Sigmoid colon (tissue), 7 donors: ENCODE data around the gene ARL17B. TPM values are rescaled to one million over a fixed set of nuclear protein-coding genes. Genes with fewer than 3 reads are reported as not detected.
"Not testable (repeated sequence)": the region's sequence is repeated elsewhere in the genome, so short reads cannot be mapped to it uniquely, and the experiment has no call there.

Source experiments
- DNase-seq: peaks from one replicate; pipeline ENCODE4 v3.0.0-alpha.2; 2019
- H3K27ac ChIP-seq, 4 donors: fragments of 200-600 bp; sonication (generic); one replicate each; pipeline ENCODE4 v1.5.1; 2016 to 2019; ENCODE audit warnings: mild to moderate bottlenecking in 1 of 4
- H3K27me3 ChIP-seq, 3 donors: fragments of 200-600 bp; sonication (generic); one replicate each; pipeline ENCODE4 v1.5.1; 2019; ENCODE audit warnings: mild to moderate bottlenecking in 1 of 3
- H3K36me3 ChIP-seq, 4 donors: fragments of 200-600 bp; sonication (generic); one replicate each; pipeline ENCODE4 v1.5.1; 2016 to 2019
- H3K4me1 ChIP-seq, 4 donors: fragments of 200-600 bp; sonication (generic); one replicate each; pipeline ENCODE4 v1.5.1; 2017 to 2019
- H3K4me3 ChIP-seq, 4 donors: fragments of 200-600 bp; sonication (generic); one replicate each; pipeline ENCODE4 v1.5.1; 2017 to 2019; ENCODE audit warnings: mild to moderate bottlenecking in 2 of 4, moderate library complexity in 1 of 4
- H3K9me3 ChIP-seq, 4 donors: fragments of 200-600 bp in 3 of 4; sonication (generic) in 3 of 4; one replicate each; pipeline versions ENCODE4 v1.5.1 to v1.6.1; 2013 to 2019
- EP300 ChIP-seq, 4 donors: sonication (generic); formaldehyde crosslinking; IDR thresholded peaks; one replicate each; pipeline ENCODE4 v1.6.1; 2017; ENCODE audit warnings: antibody characterized with exemption in 4 of 4
- POLR2A ChIP-seq, 2 donors: fragments of 450-650 bp; IDR thresholded peaks; one replicate each; pipeline ENCODE4 v1.6.1; 2016; ENCODE audit warnings: antibody characterized with exemption in 2 of 2, mild to moderate bottlenecking in 2 of 2, moderate library complexity in 2 of 2
- POLR2AphosphoS5 ChIP-seq, 4 donors: sonication (generic); formaldehyde crosslinking; IDR thresholded peaks; one replicate each; pipeline ENCODE4 v1.6.1; 2017; ENCODE audit warnings: antibody characterized with exemption in 4 of 4
- WGBS, 2 donors: extraction: QIAGEN DNeasy Blood & Tissue Kit; methylation state at CpG; one replicate each; pipeline ENCODE4 v1.1.7; 2013; 5-methylcytosine and 5-hydroxymethylcytosine counted together
- intact Hi-C: fragments of 100-400 bp; cut with DNase I; formaldehyde crosslinking; loops from one replicate; pipeline ENCODE4 v1.15.1; 2023
- polyA plus RNA-seq, 3 donors: library from polyadenylated mRNA; stranded (reverse); fragments of 200-250 nt; gene quantifications; one replicate each; pipeline ENCODE4 v1.2.3, GENCODE V29; 2013
- total RNA-seq, 4 donors: library from RNA; depleted of rRNA; stranded (reverse); fragments of >200 nt; gene quantifications; one replicate each; pipeline ENCODE4 v1.1.0, GENCODE V29; 2016
- TF ChIP-seq, protein P1 (sequence below), 4 experiments: fragments of 450-650 bp in 3 of 4; fragments of 200-600 bp in 1 of 4; IDR thresholded peaks; one replicate each; pipeline ENCODE4 v1.5.1; 2016 to 2019; ENCODE audit warnings: antibody characterized with exemption in 4 of 4, mild to moderate bottlenecking in 3 of 4, moderate library complexity in 2 of 4
- donor health status: healthy with polysubstance abuse.
- donor health status: Bipolar disorder and iron deficiency.
- donor health status: healthy.

ARL17B gene
- total and polyA plus RNA-seq, 7 donors: 6.0 to 29.6 (median 11.2) TPM

DNA sequence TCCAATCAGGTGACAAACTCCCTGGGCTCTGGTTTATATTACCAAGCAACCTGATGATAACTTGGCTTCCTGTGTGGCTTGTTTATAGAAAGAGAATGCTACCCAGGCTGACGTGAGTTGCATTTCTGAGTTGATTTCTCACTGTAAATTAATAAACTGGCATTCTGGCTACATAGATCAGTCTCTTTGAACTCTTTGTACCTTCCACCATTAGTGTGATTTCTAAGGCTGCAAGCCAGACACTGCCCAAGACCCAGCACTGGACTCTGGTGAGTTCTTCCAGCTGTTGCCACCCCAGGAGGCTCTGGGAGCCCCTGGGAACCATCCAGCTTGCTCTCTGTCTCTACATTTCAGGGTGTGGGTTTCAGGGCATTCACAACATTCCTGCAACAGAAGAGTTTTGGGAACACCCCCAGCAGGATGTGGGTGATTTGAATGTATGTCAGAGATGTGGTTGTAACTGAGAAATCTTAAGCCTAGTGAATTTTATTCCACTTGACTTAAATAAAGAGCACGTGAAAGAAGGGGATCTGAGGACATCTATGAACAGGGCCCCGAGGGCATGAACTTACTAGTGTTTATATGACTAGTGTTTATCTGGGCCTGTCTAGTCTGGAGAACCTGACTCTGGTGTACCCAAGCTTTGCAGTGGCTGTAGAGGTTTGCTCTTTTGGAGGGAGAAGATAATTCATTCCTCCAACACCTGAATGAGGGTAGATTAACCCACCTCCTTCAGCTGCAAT lies 96.9 kb downstream of the ARL17B start:
- DNase-seq: no peak

GRCh38 chr17:46262271-46262670 lies 99.3 kb downstream of the ARL17B start:
- no peaks in the 10 kb centered on the region for H3K27me3 ChIP-seq
- no peak overlapping the region for H3K27ac ChIP-seq
- no peak for DNase-seq
- H3K9me3 ChIP-seq: no peaks in the 10 kb centered on the region
- peaks cover 0 to 15% (median 12%) of the 10 kb centered on the region in 4 donors for H3K4me1 ChIP-seq
- TF ChIP-seq, protein P1, sequence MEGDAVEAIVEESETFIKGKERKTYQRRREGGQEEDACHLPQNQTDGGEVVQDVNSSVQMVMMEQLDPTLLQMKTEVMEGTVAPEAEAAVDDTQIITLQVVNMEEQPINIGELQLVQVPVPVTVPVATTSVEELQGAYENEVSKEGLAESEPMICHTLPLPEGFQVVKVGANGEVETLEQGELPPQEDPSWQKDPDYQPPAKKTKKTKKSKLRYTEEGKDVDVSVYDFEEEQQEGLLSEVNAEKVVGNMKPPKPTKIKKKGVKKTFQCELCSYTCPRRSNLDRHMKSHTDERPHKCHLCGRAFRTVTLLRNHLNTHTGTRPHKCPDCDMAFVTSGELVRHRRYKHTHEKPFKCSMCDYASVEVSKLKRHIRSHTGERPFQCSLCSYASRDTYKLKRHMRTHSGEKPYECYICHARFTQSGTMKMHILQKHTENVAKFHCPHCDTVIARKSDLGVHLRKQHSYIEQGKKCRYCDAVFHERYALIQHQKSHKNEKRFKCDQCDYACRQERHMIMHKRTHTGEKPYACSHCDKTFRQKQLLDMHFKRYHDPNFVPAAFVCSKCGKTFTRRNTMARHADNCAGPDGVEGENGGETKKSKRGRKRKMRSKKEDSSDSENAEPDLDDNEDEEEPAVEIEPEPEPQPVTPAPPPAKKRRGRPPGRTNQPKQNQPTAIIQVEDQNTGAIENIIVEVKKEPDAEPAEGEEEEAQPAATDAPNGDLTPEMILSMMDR (IDR thresholded peaks at IDR 0.05): no peak
- TF ChIP-seq EP300 (IDR thresholded peaks at IDR 0.05) (no peak), POLR2AphosphoS5 (IDR thresholded peaks at IDR 0.05) (no peak), POLR2A (IDR thresholded peaks at IDR 0.05) (no peak)
- 94 to 95% methylated on average over 8 of the region's 8 CpGs for WGBS, 2 donors
- intact Hi-C loops: loop anchor here (10.0 kb wide), 1 partner anchor 67 kb away; the partner anchor contains the start of gene KANSL1
- H3K36me3 ChIP-seq: no peaks in the 10 kb centered on the region
- H3K4me3 ChIP-seq: no peak overlapping the region

More for the DNA sequence above, 96.9 kb downstream of the ARL17B start:
- Histone ChIP-seq H3K4me3 (no peak overlapping the region), H3K36me3 (no peaks in the 10 kb centered on the region), H3K27ac (peak overlapping the region in 3 of 4 donors; percentile 40 to 96 (median 62)), H3K27me3 (no peaks in the 10 kb centered on the region), H3K4me1 (peaks cover 0 to 19% (median 15%) of the 10 kb centered on the region in 4 donors), H3K9me3 (no peaks in the 10 kb centered on the region)
- peak in 1 of 4 donors; percentile 52 for TF ChIP-seq EP300 (IDR thresholded peaks at IDR 0.05)
- peak in 1 of 4 donors; percentile 53 for TF ChIP-seq POLR2AphosphoS5 (IDR thresholded peaks at IDR 0.05)
- no peak for TF ChIP-seq POLR2A (IDR thresholded peaks at IDR 0.05)
- WGBS, 2 donors: 38 to 39% methylated on average over 3 of the region's 3 CpGs
- intact Hi-C loops: loop anchor here (5.0 to 10.0 kb wide), 2 partner anchors 70 to 682 kb away; partner anchors contain the start of gene KANSL1

- not testable (repeated sequence) for H3K27me3 ChIP-seq, DNase-seq, H3K9me3 ChIP-seq, H3K4me1 ChIP-seq, H3K36me3 ChIP-seq
- 2 to 5% methylated on average over 43 to 52 of the region's 62 CpGs for WGBS, 2 donors
- H3K4me3 ChIP-seq: peak overlapping the region; percentile 10 to 40 (median 35)
- peak overlapping the region in 1 of 4 donors; percentile 27 for H3K27ac ChIP-seq
- intact Hi-C loops: loop anchor here (10.0 kb wide), 1 partner anchor 65 kb away; the partner anchor contains the start of gene KANSL1
These were observed 101.5 kb downstream of the ARL17B start for GRCh38 chr17:46259845-46260661.

- DNase-seq, H3K27ac ChIP-seq, H3K4me3 ChIP-seq, intact Hi-C loops, H3K9me3 ChIP-seq, H3K36me3 ChIP-seq, H3K4me1 ChIP-seq, H3K27me3 ChIP-seq: not testable (repeated sequence)
- 91 to 92% methylated on average over 1 of the region's 1 CpG for WGBS, 2 donors
These were observed 105.2 kb downstream of the ARL17B start for GRCh38 chr17:46256369-46256768.

- H3K4me3 ChIP-seq, DNase-seq, H3K27ac ChIP-seq, H3K27me3 ChIP-seq, H3K4me1 ChIP-seq, H3K36me3 ChIP-seq, H3K9me3 ChIP-seq, intact Hi-C loops: not testable (repeated sequence)
- WGBS, 2 donors: 92 to 94% methylated on average over 5 of the region's 6 CpGs
These were observed 107.4 kb downstream of the ARL17B start for GRCh38 chr17:46254215-46254614.

- H3K36me3 ChIP-seq, H3K9me3 ChIP-seq, intact Hi-C loops, H3K4me3 ChIP-seq, H3K4me1 ChIP-seq, H3K27me3 ChIP-seq, H3K27ac ChIP-seq, DNase-seq: not testable (repeated sequence)
- TF ChIP-seq, protein P1 (IDR thresholded peaks at IDR 0.05): peak in 3 of 4 experiments; percentile 20 to 43 (median 36)
- 25 to 29% methylated on average over 8 of the region's 8 CpGs for WGBS, 2 donors
These were observed 107.8 kb downstream of the ARL17B start for GRCh38 chr17:46253722-46254121.

GRCh38 chr17:46252804-46253203 lies 108.8 kb downstream of the ARL17B start:
- H3K27me3 ChIP-seq, DNase-seq, H3K9me3 ChIP-seq, H3K27ac ChIP-seq, intact Hi-C loops, H3K36me3 ChIP-seq, H3K4me1 ChIP-seq, H3K4me3 ChIP-seq: not testable (repeated sequence)
- WGBS, 2 donors: 94% methylated on average over 22 of the region's 31 CpGs

DNA sequence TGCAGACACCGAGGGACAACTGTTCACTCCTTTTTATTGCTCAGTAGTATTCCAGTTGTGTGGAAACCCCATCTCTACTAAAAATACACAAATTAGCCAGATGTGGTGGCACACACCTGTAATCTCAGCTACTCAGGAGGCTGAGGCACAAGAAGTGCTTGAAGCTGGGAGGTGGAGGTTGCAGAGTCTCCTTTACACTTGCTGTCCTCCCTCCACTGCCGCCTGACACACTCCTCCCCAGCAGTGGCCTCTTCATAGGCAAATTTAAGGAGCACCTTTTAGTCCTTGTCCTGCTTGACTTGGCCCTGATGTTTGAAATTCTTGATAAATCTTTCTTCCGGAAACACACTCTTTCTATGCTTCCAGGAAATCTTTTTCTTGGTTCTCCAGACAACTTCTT lies 112.4 kb downstream of the ARL17B start:
- 86 to 89% methylated on average over 3 of the region's 3 CpGs for WGBS, 2 donors
- DNase-seq, H3K27me3 ChIP-seq, H3K36me3 ChIP-seq, H3K9me3 ChIP-seq, H3K4me3 ChIP-seq, H3K4me1 ChIP-seq, H3K27ac ChIP-seq, intact Hi-C loops: not testable (repeated sequence)

DNA sequence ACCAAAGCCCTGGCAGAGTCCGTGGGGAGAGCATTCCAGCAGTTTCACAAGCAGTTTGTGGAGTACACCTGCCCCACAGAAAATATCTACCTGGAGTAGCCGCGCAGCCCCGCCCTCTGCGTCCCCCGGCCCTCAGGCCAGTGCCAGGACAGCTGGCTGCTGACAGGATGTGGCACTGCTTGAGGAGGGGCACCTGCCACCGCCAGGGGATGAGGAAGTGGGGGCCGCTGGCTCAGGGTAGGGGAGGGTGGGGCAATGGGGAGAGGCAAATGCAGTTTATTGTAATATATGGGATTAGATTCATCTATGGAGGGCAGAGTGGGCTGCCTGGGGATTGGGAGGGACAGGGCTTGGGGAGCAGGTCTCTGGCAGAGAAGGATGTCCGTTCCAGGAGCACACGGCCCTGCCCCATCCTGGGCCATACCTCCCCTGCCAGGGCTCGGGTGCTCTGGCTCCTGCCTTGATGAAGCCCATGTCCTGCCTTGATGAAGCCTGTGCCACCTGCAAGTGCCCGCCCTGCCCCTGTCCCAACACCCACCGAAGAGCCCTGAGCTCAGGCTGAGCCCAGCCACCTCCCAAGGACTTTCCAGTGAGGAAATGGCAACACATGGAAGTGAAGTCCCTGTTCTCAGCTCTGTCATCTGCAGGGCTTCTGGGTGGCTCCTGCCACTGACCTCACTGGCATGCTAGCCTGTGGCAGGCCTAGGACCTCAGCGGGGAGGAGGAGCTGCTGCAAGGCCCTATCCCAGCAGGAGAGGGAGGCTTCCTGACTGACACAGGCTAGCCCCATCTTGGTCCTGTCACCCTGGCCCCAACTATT lies 116.4 kb downstream of the ARL17B start:
- intact Hi-C loops, DNase-seq, H3K27ac ChIP-seq, H3K4me3 ChIP-seq, H3K27me3 ChIP-seq, H3K36me3 ChIP-seq, H3K9me3 ChIP-seq, H3K4me1 ChIP-seq: not testable (repeated sequence)
- 54 to 65% methylated on average over 8 of the region's 14 CpGs for WGBS, 2 donors
